GM12878 (cell line): ENCODE results near the gene LRRC3. TPM values are rescaled to one million over a fixed set of nuclear protein-coding genes. Genes with fewer than 3 reads are reported as not detected.

Source experiments
- ATAC-seq: fragments of 200-7000 bp; cut with Tn5 transposase; 3 replicates; pipeline ENCODE4 v1.9.1; 2020; ENCODE audit warnings: mild to moderate bottlenecking, moderate library complexity
- BruUV-seq: library from RNA; stranded (reverse); fragments of 400-500 nt; replicated peaks from 2 replicates; lab custom pipeline; 2021; lab: Mats Ljungman, UMichigan
- CTCF ChIA-PET: fragments of 300-600 bp; sonication (Branson Sonifier 250); formaldehyde crosslinking; extraction: SDS; loops from one replicate; lab custom pipeline; 2021; ENCODE audit warnings: inconsistent platforms; lab: Yijun Ruan, JAX
- POLR2A ChIA-PET: fragments of 350-600 bp; formaldehyde crosslinking; extraction: SDS; loops from one replicate; lab custom pipeline; 2021; ENCODE audit warnings: inconsistent platforms; lab: Charles Lee
- RAD21 ChIA-PET: fragments of 300-600 bp; sonication (Branson Sonifier 250); formaldehyde crosslinking; loops from one replicate; lab custom pipeline; 2023; ENCODE audit warnings: antibody characterized with exemption; ENCODE audit not compliant: unreplicated experiment; lab: Charles Lee
- SMC1A ChIA-PET: fragments of 300-600 bp; sonication (Branson Sonifier 250); formaldehyde crosslinking; loops from one replicate; lab custom pipeline; 2023; ENCODE audit not compliant: unreplicated experiment, uncharacterized antibody; lab: Charles Lee
- DNase-seq: peaks from one replicate; pipeline ENCODE4 v3.0.0-alpha.2; 2011; ENCODE audit warnings: low read depth, low spot score
- FAIRE-seq: peaks from 3 replicates; lab custom pipeline; 2011; peaks lifted over from hg19 to GRCh38; lab: Jason Lieb, UNC
- H2AFZ ChIP-seq: 2 replicates; pipeline ENCODE4 v1.6.0; 2011; ENCODE audit warnings: low read depth, low read length, control low read depth; ENCODE audit not compliant: control insufficient read depth
- H3K27ac ChIP-seq: 2 replicates; pipeline ENCODE4 v1.5.1; 2011; ENCODE audit warnings: control low read depth; ENCODE audit not compliant: control insufficient read depth, insufficient read depth
- H3K27me3 ChIP-seq, 2 experiments: replicated peaks in 1 of 2; 2 replicates each; pipeline versions ENCODE4 v1.6.0 to v1.6.1; 2011; ENCODE audit warnings: low read length in 1 of 2; ENCODE audit not compliant: control insufficient read depth in 2 of 2, insufficient read depth in 2 of 2
- H3K36me3 ChIP-seq, 2 experiments: 2 replicates each; pipeline ENCODE4 v1.5.1; 2011; ENCODE audit warnings: low read length in 1 of 2; ENCODE audit not compliant: control insufficient read depth in 2 of 2, insufficient read depth in 2 of 2
- H3K4me1 ChIP-seq: 2 replicates; pipeline ENCODE4 v1.6.1; 2011; ENCODE audit warnings: mild to moderate bottlenecking, low read length, moderate library complexity, mixed read lengths; ENCODE audit not compliant: control insufficient read depth, insufficient read depth
- H3K4me2 ChIP-seq: 2 replicates; pipeline ENCODE4 v1.6.0; 2011; ENCODE audit warnings: control low read depth; ENCODE audit not compliant: control insufficient read depth, insufficient read depth
- H3K4me3 ChIP-seq: fragments of 200-600 bp; sonication (generic); 2 replicates; pipeline ENCODE4 v1.5.1; 2016
- H3K79me2 ChIP-seq: 2 replicates; pipeline ENCODE4 v1.6.0; 2011; ENCODE audit warnings: low read length; ENCODE audit not compliant: control insufficient read depth, insufficient read depth
- H3K9ac ChIP-seq: 2 replicates; pipeline ENCODE4 v1.8.0; 2011; ENCODE audit warnings: low read length, control low read depth, mixed read lengths; ENCODE audit not compliant: control insufficient read depth, insufficient read depth
- H3K9me3 ChIP-seq: replicated peaks from 3 replicates; pipeline ENCODE4 v1.5.1; 2011; ENCODE audit warnings: mild to moderate bottlenecking, low read length; ENCODE audit not compliant: control insufficient read depth, insufficient read depth
- H4K20me1 ChIP-seq: 2 replicates; pipeline ENCODE4 v1.6.0; 2011; ENCODE audit not compliant: control insufficient read depth, insufficient read depth
- ASH2L ChIP-seq: fragments of 300-600, 200-600 bp; sonication (generic); IDR thresholded peaks from 2 replicates; pipeline ENCODE4 v1.6.1; 2017; ENCODE audit warnings: low read depth, mild to moderate bottlenecking, borderline replicate concordance
- EZH2 ChIP-seq: IDR thresholded peaks from 2 replicates; pipeline ENCODE4 v1.6.1; 2012; ENCODE audit warnings: low read depth, mild to moderate bottlenecking, control low read depth, inconsistent platforms, low read length, borderline replicate concordance; ENCODE audit not compliant: control insufficient read depth
- IKZF2 ChIP-seq, 2 experiments: fragments of 450-650 bp; IDR thresholded peaks; 2 replicates each; pipeline ENCODE4 v1.6.1; 2017; ENCODE audit warnings: mild to moderate bottlenecking in 2 of 2, moderate library complexity in 2 of 2
- JUNB ChIP-seq: IDR thresholded peaks from 2 replicates; pipeline ENCODE4 v1.6.1; 2016; ENCODE audit warnings: antibody characterized with exemption, mild to moderate bottlenecking
- LARP7 ChIP-seq: fragments of 450-650 bp; IDR thresholded peaks from 2 replicates; pipeline ENCODE4 v1.6.1; 2017; ENCODE audit warnings: mild to moderate bottlenecking
- MXI1 ChIP-seq: fragments of 150-350 bp; IDR thresholded peaks from 2 replicates; pipeline ENCODE4 v1.6.1; 2011; ENCODE audit warnings: low read depth, mild to moderate bottlenecking, inconsistent platforms, low read length, improper control_type of control experiment
- NBN ChIP-seq: fragments of 450-650 bp; IDR thresholded peaks from 2 replicates; pipeline ENCODE4 v1.6.1; 2016
- SIN3A ChIP-seq: IDR thresholded peaks from 2 replicates; pipeline ENCODE4 v1.6.1; 2012; ENCODE audit warnings: low read depth, low read length, improper control_type of control experiment
- SREBF1 ChIP-seq: IDR thresholded peaks from 2 replicates; pipeline ENCODE4 v1.6.1; 2012; ENCODE audit warnings: mild to moderate bottlenecking, low read length
- ZNF274 ChIP-seq: IDR thresholded peaks from one replicate; pipeline ENCODE4 v1.8.0; 2011; ENCODE audit not compliant: insufficient read length, insufficient read depth
- ZNF384 ChIP-seq: IDR thresholded peaks from 2 replicates; pipeline ENCODE4 v1.6.1; 2012; ENCODE audit warnings: low read depth, mild to moderate bottlenecking, low read length, improper control_type of control experiment, borderline replicate concordance
- WGBS: methylation state at CpG from one replicate; pipeline ENCODE4 v1.1.6; 2016; ENCODE audit warnings: low lambda C conversion rate; ENCODE audit not compliant: insufficient replicate concordance, insufficient coverage; ENCODE audit errors: missing lambda C conversion rate; 5-methylcytosine and 5-hydroxymethylcytosine counted together
- in situ Hi-C: fragments of 300-500 bp; cut with MboI; formaldehyde crosslinking; loops from 9 replicates; pipeline ENCODE4 v1.14.3; 2018; ENCODE audit warnings: mixed read lengths
- intact Hi-C: fragments of 100-400 bp; cut with micrococcal nuclease; formaldehyde crosslinking; loops from one replicate; pipeline ENCODE4 v1.14.2; 2022; ENCODE audit not compliant: unreplicated experiment
- polyA plus RNA-seq, 11 experiments: library from polyadenylated mRNA; depleted of rRNA in 4 of 11; unstranded in 6 of 11; stranded (reverse) in 5 of 11; fragments of >200 nt; fragmentation: Nextera tagmentation in 4 of 11; fragmentation: Illumina TruSeq in 1 of 11; extraction: Ambion mirVana in 4 of 11; extraction: Trizol in 1 of 11; gene quantifications; 1 replicate in 1 of 11; 2 replicates in 10 of 11; pipeline versions ENCODE4 v1.2.1 to v1.2.3, GENCODE V29; 2011 to 2016; ENCODE audit warnings: inconsistent platforms in 2 of 11, missing spikeins in 2 of 11, low read depth in 1 of 11
- total RNA-seq, 4 experiments: library from RNA; depleted of rRNA in 3 of 4; stranded (reverse); fragments of >200 nt in 3 of 4; fragmentation: Illumina TruSeq in 1 of 4; extraction: Trizol in 1 of 4; gene quantifications; 2 replicates each; pipeline versions ENCODE4 v1.2.1 to v1.2.3, GENCODE V29; 2013 to 2021
- TF ChIP-seq, protein P1 (sequence below): IDR thresholded peaks from 2 replicates; pipeline ENCODE4 v1.6.1; 2011; ENCODE audit warnings: low read depth, mild to moderate bottlenecking, low read length, moderate library complexity, borderline replicate concordance; ENCODE audit errors: extremely low read depth

Gene LRRC3
- total and polyA plus RNA-seq, 10 of the 15 experiments (the other 5 are each of a cell fraction or from before 2014, with no cell fraction given) = 0.02 to 0.31 (median 0.09) TPM; not detected in 1

GRCh38 chr21:44441581-44442265 lies 13.6 kb upstream of the LRRC3 start:
- BruUV-seq = no TSS peak
- Histone ChIP-seq H3K9ac (no peak overlapping the region), H3K27me3 (no peaks in the 10 kb centered on the region), H3K4me1 (no peaks in the 10 kb centered on the region), H3K9me3 (no peaks in the 10 kb centered on the region; the same call in 2 of the 3 replicates), H3K4me2 (no peak overlapping the region), H3K4me3 (no peak overlapping the region), H3K27ac (no peak overlapping the region), H3K36me3 (no peaks in the 10 kb centered on the region), H2AFZ (no peak overlapping the region), H4K20me1 (no peaks in the 10 kb centered on the region), H3K79me2 (no peaks in the 10 kb centered on the region)
- no peak for DNase-seq
- ChIA-PET CTCF (no interaction called here), SMC1A (interaction anchor here (0.7 kb wide), 1 partner anchor 8 kb away, joined by 3 read pairs; no protein-coding TSS in a partner anchor), RAD21 (no interaction called here), POLR2A (no interaction called here)
- in situ Hi-C loops (no loop called here), intact Hi-C loops (no loop called here)
- FAIRE-seq = no peak
- 54% methylated on average over 20 of the region's 20 CpGs for WGBS
- no peak for TF ChIP-seq JUNB
- TF ChIP-seq SIN3A = no peak
- no peak for TF ChIP-seq NBN
- TF ChIP-seq EZH2 = no peak
- TF ChIP-seq MXI1 = no peak
- no peak for TF ChIP-seq ASH2L
- no peak for TF ChIP-seq IKZF2 (IDR thresholded peaks at IDR 0.05)
- no peak for TF ChIP-seq SREBF1
- no peak for TF ChIP-seq LARP7
- TF ChIP-seq ZNF384 = no peak
- TF ChIP-seq, protein P1, sequence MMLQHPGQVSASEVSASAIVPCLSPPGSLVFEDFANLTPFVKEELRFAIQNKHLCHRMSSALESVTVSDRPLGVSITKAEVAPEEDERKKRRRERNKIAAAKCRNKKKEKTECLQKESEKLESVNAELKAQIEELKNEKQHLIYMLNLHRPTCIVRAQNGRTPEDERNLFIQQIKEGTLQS = no peak
- TF ChIP-seq ZNF274 = no peak
- no peak for ATAC-seq
